K562 (cell line): ENCODE data around the gene CSKMT. TPM values are rescaled to one million over a fixed set of nuclear protein-coding genes. Genes with fewer than 3 reads are reported as not detected.

Experiments used
- HDAC8 ChIP-seq: fragments of 450-650 bp; IDR thresholded peaks from 2 replicates; pipeline ENCODE4 v1.6.1; 2016; ENCODE audit warnings: mild to moderate bottlenecking, missing genetic modification characterization, moderate library complexity, missing compliant biosample characterization
- KLF10 ChIP-seq: fragments of 250-450 bp; sonication (Bioruptor Pico); IDR thresholded peaks from 2 replicates; pipeline ENCODE4 v1.6.1; 2021; ENCODE audit warnings: matching md5 sums
- KLF13 ChIP-seq: fragments of 450-650 bp; IDR thresholded peaks from 2 replicates; pipeline ENCODE4 v1.6.1; 2016; ENCODE audit warnings: missing genetic modification characterization, low read depth, mild to moderate bottlenecking, missing compliant biosample characterization, moderate library complexity, borderline replicate concordance
- NFRKB ChIP-seq: fragments of 450-650 bp; IDR thresholded peaks from 2 replicates; pipeline ENCODE4 v1.6.1; 2016; ENCODE audit warnings: low read depth
- POLR2B ChIP-seq: fragments of 450-650 bp; IDR thresholded peaks from 2 replicates; pipeline ENCODE4 v1.6.1; 2018; ENCODE audit warnings: low read depth; ENCODE audit not compliant: partially characterized antibody
- RAD51 ChIP-seq: fragments of 450-650 bp; IDR thresholded peaks from 2 replicates; pipeline ENCODE4 v1.7.1; 2016; ENCODE audit warnings: low read depth, mild to moderate bottlenecking, borderline replicate concordance
- RFX1 ChIP-seq: fragments of 450-650 bp; IDR thresholded peaks from 2 replicates; pipeline ENCODE4 v1.6.1; 2016; ENCODE audit warnings: mild to moderate bottlenecking, moderate library complexity
- RHOXF2B ChIP-seq: fragments of 250-450 bp; sonication (Bioruptor Pico); conservative IDR thresholded peaks from 2 replicates; pipeline ENCODE4 v1.5.1; 2021
- ZEB2 ChIP-seq: fragments of 450-650 bp; IDR thresholded peaks from 2 replicates; pipeline ENCODE4 v1.6.1; 2016
- ZNF124 ChIP-seq: sonication (generic); formaldehyde crosslinking; IDR thresholded peaks from 2 replicates; pipeline ENCODE4 v1.8.1; 2022; ENCODE audit warnings: missing genetic modification reagents
- ZSCAN29 ChIP-seq: fragments of 450-650 bp; IDR thresholded peaks from 2 replicates; pipeline ENCODE4 v1.6.1; 2017
- polyA plus RNA-seq, 8 experiments: library from polyadenylated mRNA; depleted of rRNA in 4 of 8; stranded (reverse) in 5 of 8; unstranded in 3 of 8; fragments of >200 nt; fragmentation: Nextera tagmentation in 2 of 8; fragmentation: Illumina TruSeq in 1 of 8; extraction: Ambion mirVana in 2 of 8; extraction: Trizol in 1 of 8; gene quantifications; 2 replicates each; pipeline versions ENCODE4 v1.2.1 to v1.2.3, GENCODE V29; 2011 to 2014; ENCODE audit warnings: inconsistent platforms in 1 of 8, missing spikeins in 1 of 8
- total RNA-seq, 7 experiments: library from RNA; depleted of rRNA in 6 of 7; stranded (reverse); fragments of >200 nt in 6 of 7; fragmentation: Illumina TruSeq in 2 of 7; extraction: Trizol in 2 of 7; gene quantifications; 2 replicates each; pipeline versions ENCODE4 v1.2.1 to v1.2.3, GENCODE V29; 2011 to 2021; ENCODE audit warnings: low replicate concordance in 1 of 7
- TF ChIP-seq, protein P1 (sequence below): sonication (generic); formaldehyde crosslinking; IDR thresholded peaks from 2 replicates; pipeline ENCODE4 v1.8.0; 2022; ENCODE audit warnings: mild to moderate bottlenecking, missing genetic modification reagents
- TF ChIP-seq, protein P2 (sequence below): sonication (generic); formaldehyde crosslinking; IDR thresholded peaks from 2 replicates; pipeline ENCODE4 v1.8.1; 2023; ENCODE audit warnings: mild to moderate bottlenecking, missing genetic modification reagents
- TF ChIP-seq, protein P3 (sequence below), 2 experiments: fragments of 150-350 bp in 1 of 2; IDR thresholded peaks; 2 replicates each; pipeline ENCODE4 v1.6.1; 2012 to 2016; ENCODE audit warnings: low read depth in 2 of 2, low read length in 2 of 2, mild to moderate bottlenecking in 1 of 2, moderate library complexity in 1 of 2
- TF ChIP-seq, protein P4 (sequence below): IDR thresholded peaks from 2 replicates; pipeline ENCODE4 v1.6.1; 2016; ENCODE audit warnings: missing genetic modification characterization, missing compliant biosample characterization
- TF ChIP-seq, protein P5 (sequence below): sonication (generic); IDR thresholded peaks from 2 replicates; pipeline ENCODE4 v1.6.1; 2016

CSKMT gene
- total and polyA plus RNA-seq, 9 of the 15 experiments (the other 6 are each of a cell fraction or from before 2014, with no cell fraction given): 10.3 to 108 (median 27.2) TPM

DNA sequence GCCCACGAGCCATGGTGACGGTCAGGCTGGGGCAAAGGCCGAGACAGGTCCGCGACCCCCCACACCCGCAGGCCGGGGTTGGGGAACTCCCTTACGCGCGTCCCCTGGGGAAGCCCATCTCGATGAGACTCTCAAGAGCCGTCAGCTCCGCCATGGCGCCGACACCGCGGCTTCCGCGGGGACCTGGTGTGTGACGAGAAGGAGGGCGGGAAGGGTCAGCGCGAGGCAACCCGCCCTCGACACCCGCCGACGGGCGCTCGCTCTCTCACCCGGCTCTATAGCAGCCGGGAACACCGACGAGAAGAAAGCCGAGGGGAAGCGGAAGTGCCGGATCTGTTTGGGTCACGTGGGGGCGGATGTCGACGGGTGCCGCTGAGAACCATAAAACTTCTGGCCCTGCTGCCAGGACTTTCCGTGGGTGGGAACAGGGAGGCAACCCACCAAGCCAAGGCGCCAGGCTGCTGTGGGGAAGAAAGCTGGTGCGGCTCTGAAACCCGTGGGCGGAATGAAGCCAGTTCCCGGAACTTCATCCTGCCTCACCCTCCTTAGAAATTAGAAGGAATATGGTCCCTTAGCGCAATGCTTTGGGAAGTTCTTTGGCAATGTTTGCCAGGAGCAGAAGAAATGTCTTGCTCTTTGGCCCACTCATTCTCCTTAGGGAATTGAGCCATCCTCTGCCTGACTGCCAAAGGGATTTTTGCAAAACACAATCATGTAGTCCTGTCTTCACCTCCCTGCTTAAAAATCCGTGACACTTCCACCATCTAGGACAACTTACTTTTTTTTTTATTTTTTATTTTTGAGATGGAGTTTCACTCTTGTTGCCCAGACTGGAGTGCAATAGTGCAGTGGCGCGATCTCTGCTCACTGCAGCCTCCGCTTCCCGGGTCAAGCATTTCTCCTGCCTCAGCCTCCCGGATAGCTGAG is 13.9 kb downstream of the CSKMT start, which contains the start of gene UBXN1 (continued):
- TF ChIP-seq, protein P1, sequence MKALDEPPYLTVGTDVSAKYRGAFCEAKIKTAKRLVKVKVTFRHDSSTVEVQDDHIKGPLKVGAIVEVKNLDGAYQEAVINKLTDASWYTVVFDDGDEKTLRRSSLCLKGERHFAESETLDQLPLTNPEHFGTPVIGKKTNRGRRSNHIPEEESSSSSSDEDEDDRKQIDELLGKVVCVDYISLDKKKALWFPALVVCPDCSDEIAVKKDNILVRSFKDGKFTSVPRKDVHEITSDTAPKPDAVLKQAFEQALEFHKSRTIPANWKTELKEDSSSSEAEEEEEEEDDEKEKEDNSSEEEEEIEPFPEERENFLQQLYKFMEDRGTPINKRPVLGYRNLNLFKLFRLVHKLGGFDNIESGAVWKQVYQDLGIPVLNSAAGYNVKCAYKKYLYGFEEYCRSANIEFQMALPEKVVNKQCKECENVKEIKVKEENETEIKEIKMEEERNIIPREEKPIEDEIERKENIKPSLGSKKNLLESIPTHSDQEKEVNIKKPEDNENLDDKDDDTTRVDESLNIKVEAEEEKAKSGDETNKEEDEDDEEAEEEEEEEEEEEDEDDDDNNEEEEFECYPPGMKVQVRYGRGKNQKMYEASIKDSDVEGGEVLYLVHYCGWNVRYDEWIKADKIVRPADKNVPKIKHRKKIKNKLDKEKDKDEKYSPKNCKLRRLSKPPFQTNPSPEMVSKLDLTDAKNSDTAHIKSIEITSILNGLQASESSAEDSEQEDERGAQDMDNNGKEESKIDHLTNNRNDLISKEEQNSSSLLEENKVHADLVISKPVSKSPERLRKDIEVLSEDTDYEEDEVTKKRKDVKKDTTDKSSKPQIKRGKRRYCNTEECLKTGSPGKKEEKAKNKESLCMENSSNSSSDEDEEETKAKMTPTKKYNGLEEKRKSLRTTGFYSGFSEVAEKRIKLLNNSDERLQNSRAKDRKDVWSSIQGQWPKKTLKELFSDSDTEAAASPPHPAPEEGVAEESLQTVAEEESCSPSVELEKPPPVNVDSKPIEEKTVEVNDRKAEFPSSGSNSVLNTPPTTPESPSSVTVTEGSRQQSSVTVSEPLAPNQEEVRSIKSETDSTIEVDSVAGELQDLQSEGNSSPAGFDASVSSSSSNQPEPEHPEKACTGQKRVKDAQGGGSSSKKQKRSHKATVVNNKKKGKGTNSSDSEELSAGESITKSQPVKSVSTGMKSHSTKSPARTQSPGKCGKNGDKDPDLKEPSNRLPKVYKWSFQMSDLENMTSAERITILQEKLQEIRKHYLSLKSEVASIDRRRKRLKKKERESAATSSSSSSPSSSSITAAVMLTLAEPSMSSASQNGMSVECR (CRISPR knock-in tag): 0 out of 2 replicates have a peak, but pooled peaks have one; percentile 60
- TF ChIP-seq RHOXF2B (CRISPR knock-in tag) (no peak), ZEB2 (no peak), KLF13 (no peak), HDAC8 (tag) (no peak), KLF10 (CRISPR knock-in tag) (no peak), NFRKB (peak; percentile 88; the same call in 1 of the 2 replicates), ZNF124 (CRISPR knock-in tag) (no peak), ZSCAN29 (no peak), RFX1 (no peak), POLR2B (peak; percentile 64), RAD51 (peak; percentile 97)
- TF ChIP-seq, protein P2, sequence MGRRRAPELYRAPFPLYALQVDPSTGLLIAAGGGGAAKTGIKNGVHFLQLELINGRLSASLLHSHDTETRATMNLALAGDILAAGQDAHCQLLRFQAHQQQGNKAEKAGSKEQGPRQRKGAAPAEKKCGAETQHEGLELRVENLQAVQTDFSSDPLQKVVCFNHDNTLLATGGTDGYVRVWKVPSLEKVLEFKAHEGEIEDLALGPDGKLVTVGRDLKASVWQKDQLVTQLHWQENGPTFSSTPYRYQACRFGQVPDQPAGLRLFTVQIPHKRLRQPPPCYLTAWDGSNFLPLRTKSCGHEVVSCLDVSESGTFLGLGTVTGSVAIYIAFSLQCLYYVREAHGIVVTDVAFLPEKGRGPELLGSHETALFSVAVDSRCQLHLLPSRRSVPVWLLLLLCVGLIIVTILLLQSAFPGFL (CRISPR knock-in tag): no peak
- TF ChIP-seq, protein P3, sequence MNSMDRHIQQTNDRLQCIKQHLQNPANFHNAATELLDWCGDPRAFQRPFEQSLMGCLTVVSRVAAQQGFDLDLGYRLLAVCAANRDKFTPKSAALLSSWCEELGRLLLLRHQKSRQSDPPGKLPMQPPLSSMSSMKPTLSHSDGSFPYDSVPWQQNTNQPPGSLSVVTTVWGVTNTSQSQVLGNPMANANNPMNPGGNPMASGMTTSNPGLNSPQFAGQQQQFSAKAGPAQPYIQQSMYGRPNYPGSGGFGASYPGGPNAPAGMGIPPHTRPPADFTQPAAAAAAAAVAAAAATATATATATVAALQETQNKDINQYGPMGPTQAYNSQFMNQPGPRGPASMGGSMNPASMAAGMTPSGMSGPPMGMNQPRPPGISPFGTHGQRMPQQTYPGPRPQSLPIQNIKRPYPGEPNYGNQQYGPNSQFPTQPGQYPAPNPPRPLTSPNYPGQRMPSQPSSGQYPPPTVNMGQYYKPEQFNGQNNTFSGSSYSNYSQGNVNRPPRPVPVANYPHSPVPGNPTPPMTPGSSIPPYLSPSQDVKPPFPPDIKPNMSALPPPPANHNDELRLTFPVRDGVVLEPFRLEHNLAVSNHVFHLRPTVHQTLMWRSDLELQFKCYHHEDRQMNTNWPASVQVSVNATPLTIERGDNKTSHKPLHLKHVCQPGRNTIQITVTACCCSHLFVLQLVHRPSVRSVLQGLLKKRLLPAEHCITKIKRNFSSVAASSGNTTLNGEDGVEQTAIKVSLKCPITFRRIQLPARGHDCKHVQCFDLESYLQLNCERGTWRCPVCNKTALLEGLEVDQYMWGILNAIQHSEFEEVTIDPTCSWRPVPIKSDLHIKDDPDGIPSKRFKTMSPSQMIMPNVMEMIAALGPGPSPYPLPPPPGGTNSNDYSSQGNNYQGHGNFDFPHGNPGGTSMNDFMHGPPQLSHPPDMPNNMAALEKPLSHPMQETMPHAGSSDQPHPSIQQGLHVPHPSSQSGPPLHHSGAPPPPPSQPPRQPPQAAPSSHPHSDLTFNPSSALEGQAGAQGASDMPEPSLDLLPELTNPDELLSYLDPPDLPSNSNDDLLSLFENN (IDR thresholded peaks at IDR 0.05; ENCODE audit: low read depth in 2 of 2, low read length in 2 of 2): no peak
- TF ChIP-seq, protein P4, sequence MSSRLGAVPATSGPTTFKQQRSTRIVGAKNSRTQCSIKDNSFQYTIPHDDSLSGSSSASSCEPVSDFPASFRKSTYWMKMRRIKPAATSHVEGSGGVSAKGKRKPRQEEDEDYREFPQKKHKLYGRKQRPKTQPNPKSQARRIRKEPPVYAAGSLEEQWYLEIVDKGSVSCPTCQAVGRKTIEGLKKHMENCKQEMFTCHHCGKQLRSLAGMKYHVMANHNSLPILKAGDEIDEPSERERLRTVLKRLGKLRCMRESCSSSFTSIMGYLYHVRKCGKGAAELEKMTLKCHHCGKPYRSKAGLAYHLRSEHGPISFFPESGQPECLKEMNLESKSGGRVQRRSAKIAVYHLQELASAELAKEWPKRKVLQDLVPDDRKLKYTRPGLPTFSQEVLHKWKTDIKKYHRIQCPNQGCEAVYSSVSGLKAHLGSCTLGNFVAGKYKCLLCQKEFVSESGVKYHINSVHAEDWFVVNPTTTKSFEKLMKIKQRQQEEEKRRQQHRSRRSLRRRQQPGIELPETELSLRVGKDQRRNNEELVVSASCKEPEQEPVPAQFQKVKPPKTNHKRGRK (tag): no peak
- TF ChIP-seq, protein P5, sequence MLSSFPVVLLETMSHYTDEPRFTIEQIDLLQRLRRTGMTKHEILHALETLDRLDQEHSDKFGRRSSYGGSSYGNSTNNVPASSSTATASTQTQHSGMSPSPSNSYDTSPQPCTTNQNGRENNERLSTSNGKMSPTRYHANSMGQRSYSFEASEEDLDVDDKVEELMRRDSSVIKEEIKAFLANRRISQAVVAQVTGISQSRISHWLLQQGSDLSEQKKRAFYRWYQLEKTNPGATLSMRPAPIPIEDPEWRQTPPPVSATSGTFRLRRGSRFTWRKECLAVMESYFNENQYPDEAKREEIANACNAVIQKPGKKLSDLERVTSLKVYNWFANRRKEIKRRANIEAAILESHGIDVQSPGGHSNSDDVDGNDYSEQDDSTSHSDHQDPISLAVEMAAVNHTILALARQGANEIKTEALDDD: no peak
